Inflammatory macrophage treated with lipopolysaccharide for 1 hour (primary cell): Measurements from ENCODE around the gene TMBIM1.
"Not testable (repeated sequence)": the region's sequence is repeated elsewhere in the genome, so short reads cannot be mapped to it uniquely, and the experiment has no call there.

Source experiments
- DNase-seq, 2 donors: peaks; one replicate each; pipeline ENCODE4 v3.0.0-alpha.2; 2020 to 2022

The TMBIM1 gene

GRCh38 chr2:218318241-218318640 lies 25.9 kb upstream of the TMBIM1 start:
- no peak for DNase-seq

- peak in 1 of 2 donors; percentile 23 for DNase-seq
Measured at GRCh38 chr2:218317835-218318234, 25.5 kb upstream of the TMBIM1 start.

DNA sequence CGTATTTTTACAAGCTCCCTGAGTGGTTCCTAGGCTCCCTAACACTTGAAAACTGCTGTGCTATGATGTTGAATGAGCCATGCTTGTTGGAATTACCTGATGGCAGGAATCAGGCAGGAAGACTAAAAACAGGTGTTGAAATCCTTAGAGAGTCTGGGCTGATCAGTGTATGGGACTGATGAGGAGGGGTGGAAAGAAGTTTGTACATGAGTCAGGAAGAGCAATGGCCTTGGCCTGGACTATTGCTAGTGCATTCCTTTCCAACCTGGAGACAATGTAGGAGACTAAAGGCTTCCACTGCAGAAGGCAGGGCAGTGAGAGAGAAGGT lies 25.0 kb upstream of the TMBIM1 start:
- DNase-seq, result no peak

GRCh38 chr2:218315397-218315796 lies 23.1 kb upstream of the TMBIM1 start:
- DNase-seq, result no peak

- not testable (repeated sequence) for DNase-seq
Measured at GRCh38 chr2:218314764-218315163, 22.5 kb upstream of the TMBIM1 start.

GRCh38 chr2:218313356-218313755 lies 21.1 kb upstream of the TMBIM1 start:
- DNase-seq, result no peak

DNA sequence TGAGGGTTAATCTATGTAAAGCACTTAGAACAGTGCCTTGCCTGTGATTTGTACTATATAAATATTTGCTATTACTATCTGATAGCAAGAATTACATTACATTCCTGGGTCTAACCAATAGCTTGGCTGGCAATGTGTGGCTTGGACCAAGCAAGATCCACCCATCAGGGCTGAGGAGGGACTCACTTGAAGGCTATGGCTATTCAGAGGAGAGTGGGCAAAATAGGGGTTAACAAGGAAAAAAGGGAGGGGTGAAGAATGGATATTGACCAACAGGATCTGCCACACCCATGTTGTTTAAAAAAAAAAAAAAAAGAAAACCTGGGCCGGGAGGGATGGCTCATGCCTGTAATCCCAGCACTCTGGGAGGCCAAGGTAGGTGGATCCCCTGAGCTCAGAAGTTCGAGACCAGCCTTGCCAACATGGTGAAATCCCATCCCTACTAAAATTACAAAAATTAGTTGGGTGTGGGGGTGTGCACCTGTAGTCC lies 20.0 kb upstream of the TMBIM1 start:
- no peak for DNase-seq

DNA sequence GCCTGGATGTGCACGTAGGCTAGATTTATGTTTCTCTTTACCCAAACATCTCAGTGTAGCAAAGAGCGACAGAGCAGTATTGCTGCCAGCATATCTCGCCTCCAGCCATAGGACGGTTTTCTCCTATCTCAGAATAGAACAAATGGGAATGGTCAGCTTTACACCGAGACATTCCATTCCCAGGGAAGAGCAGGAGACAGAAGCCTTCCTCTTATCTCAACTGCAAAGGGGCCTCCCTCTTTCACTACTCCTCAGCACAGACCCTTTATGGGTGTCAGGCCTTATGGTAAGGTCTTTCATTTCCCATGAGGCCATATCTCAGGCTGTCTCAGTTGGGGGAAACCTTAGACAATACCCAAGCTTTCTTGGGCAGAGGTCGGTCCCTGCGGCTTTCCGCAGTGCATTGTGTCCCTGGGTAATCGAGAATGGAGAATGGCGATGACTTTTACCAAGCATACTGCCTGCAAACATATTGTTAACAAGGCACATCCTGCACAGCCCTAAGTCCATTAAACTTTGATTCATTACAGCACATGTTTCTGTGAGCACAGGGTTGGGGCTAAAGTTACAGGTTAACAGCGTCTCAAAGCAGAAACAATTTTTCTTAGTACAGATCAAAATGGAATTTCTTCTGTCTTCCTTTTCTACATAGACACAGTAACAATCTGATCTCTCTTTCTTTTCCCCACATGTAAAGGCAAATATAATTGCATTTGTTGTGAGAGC lies 19.4 kb upstream of the TMBIM1 start:
- not testable (repeated sequence) for DNase-seq

GRCh38 chr2:218310853-218311540 lies 18.7 kb upstream of the TMBIM1 start:
- no peak for DNase-seq

DNA sequence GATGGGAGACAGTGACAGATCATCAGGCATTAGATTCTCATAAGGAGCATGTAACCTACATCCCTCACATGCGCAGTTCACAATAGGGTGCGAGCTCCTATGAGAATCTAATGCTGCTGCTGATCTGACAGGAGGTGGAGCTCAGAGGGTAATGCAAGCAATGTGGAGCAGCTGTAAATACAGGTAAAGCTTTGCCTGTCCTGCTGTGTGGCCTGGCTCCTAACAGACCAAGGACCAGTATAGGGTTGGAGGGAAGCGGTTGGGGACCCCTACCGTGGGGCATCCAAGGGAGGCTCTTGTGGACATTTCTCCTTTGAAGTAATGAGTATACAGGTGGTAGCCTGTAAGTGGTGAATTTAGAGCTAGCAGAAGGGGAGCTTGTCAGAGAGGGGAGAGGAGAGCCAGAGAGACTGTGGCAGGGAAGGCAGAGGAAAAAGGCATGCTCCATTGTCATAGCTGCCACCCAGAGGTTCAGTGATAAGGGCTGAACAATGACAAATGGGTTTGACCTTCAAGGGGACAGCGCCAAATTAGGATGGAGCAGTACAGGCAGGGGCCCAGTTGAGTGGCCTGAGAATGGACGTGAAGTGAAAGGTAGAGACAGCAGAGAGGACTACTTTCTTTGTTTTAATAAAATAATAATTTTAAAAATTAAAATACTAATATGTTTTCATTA lies 15.2 kb upstream of the TMBIM1 start:
- DNase-seq, result no peak

GRCh38 chr2:218306184-218306920 lies 14.0 kb upstream of the TMBIM1 start:
- DNase-seq, result no peak

- DNase-seq, result no peak
Measured at GRCh38 chr2:218305383-218305782, 13.1 kb upstream of the TMBIM1 start.

DNA sequence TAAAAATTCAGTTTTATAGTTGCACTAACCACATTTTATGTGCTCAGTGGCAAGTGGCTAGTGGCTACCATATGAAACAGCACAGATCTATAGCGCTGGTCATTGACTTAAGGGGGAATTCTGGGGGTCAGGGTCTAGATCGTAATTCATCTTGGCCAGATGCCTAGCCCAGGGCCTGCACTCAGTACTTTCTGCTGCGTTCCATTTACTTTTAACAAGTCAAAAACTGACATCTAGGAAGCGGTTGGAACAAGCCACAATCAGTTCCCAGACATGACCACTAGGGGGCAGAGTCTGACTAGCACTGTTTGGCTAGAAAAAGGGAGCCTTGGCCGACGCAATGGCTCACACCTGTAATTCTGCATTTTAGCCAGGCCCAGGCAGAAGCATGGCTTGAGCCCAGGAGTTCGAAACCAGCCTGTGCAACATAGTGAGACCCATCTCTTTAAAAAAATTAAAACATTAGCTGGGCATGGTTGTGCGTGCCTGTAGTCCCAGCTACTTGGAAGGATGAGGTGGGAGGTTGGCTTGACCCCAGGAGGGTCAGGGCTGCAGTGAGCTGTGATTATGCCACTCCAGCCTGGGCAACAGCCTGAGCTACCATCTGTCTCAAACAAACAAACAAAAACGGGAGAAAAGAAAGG lies 9.0 kb upstream of the TMBIM1 start:
- peak; percentile 57 to 98 for DNase-seq

DNA sequence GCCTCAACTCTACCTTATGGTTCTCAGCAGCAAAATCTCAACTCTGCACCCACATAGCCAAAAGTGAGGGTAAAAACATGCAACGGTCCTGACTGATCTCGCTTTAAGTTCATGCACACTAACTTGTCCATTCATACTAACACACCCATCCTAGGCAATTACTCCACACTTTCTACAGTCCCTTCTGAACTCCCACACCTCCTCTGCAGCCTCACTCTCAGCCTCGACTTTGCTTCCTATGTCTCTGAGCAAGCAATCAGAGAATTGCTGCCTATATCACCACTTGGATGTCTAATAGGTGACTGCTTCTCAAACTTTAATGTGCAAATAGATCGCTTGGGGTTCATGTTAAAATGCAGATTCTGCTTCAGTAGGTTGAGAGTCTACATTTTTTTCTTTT lies 7.8 kb upstream of the TMBIM1 start:
- peak in 1 of 2 donors; percentile 57 for DNase-seq

DNA sequence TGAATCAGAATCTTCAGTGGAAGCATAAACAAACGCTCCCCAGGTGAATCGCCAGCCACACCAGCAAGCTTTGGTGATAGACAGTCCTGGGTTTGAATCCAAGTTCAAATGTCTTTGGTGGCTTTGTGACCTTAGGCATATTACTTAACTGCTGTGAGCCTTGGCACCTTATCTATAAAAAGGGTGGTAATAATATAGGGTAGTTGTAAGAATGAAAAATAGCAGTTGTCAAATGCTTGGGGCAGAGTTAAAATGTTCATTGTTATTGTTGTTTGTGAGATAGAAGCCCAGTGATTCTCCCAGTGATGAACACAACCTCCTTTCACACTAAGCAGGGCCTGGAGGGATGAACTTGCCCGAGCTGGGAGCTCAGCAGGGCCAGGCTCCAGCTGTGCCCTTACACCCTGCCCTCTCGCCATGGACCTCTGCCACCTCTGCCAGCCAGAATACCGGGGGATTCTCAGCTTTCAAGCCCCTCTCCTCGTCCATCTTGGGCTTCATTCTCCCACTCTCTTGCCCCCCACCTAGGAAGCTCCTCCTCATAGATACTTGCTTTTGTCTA lies 6.1 kb upstream of the TMBIM1 start:
- DNase-seq, result no peak

DNA sequence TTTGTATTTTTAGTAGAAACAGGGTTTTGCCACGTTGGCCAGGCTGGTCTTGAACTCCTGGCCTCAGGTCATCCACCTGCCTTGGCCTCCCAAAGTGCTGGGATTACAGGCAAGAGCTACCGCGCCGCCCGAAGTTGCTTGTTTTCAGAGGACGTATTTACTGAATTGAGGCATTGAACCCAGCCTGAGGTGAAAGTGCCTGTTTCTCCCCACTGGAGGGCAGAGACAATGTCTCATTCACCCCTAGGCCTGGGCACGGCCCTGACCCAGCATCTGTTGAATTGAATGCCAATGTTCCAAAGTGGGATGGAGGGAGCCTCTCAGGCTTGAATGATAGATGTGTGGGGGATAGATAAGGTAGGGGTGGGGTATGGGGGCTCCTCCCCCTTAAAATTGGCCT lies 4.5 kb upstream of the TMBIM1 start:
- DNase-seq, result no peak

GRCh38 chr2:218296200-218296599 lies 3.9 kb upstream of the TMBIM1 start:
- DNase-seq, result no peak

DNA sequence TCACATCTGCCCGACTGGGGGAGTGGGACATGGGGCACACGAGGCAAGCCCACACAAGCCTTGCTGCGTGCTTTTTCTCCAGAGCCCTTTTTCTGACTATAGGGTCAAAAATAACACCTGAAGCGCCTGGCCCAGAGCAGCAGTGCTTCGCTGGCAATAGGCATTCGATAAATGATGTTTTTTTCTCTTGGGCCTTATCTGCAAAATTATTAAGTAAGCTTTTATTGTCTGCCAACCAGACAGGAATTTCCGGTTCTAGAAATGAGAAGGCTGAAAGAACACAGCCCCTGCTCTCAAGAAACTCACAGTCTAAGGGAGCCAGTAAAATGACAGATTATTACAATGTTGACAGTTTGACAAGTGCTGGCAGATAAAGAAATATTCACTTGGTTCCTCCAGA lies 2.7 kb upstream of the TMBIM1 start:
- DNase-seq, result no peak

DNA sequence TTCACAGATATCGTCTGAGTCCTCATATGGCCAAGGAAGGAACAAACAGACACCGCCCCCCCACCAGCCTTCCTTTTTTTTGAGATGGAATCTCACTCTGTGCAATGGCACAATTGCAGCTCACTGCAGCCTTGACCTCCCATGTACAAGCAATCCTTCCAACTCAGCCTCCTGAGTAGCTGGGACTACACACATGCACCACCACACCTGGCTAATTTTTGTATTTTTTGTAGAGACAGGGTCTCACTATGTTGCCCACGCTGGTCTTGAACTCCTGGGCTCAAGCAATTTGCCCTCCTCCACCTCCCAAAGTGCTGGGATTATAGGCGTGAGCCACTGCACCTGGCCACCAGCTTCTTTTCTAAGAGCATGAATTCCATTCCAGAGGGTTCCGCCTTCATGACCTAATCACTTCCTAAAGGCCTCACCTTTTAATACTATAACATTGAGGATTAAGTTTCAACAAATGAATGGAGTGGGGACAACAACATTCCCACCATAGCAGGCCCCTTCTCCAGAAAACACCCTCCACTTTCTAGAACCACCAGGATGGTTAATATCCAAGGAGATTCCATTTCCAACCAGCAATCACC lies 2.2 kb upstream of the TMBIM1 start:
- DNase-seq, result no peak

DNA sequence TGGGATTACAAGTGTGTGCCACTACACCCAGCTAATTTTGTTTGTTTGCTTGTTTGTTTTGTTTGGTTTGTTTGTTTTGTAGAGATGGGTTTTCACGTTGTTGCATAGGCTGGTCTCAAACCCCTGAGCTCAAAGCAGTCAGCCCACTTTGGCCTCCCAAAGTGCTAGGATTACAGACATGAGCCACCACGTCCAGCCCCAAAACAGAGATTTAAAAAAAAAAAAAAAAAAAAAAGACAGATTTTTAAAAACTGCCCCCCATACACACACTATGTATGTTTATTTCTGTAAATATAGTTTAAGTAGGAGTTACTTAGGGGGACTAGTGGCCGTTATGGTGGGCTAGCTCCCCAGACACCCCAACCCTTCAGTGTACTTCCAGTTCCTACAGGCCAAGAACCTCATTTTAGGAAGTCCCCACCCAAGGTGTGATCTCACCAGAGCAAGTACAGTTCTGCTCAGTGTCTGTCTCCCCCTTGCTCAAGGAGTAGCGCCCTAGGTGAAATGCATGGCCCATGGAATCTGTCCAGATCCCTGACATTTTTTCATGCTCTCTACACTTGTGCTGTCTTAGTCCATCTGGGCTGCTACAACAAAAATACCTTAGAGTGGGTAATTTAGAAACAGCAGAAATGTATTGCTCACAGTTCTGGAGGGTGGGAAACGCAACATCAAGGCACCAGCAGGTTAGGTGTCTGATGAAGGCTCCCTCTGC lies 1.6 kb upstream of the TMBIM1 start:
- peak; percentile 34 to 65 for DNase-seq

GRCh38 chr2:218291318-218292047 lies 820 bp downstream of the TMBIM1 start:
- peak; percentile 64 to 74 for DNase-seq
